Retinal pigment epithelial cell (primary cell): ENCODE data around the gene OTUB2.
A peak's percentile ranks its signal among the peaks of the same experiment; 100 is the strongest.

Experiments used
- DNase-seq: peaks from one replicate; pipeline ENCODE4 v3.0.0-alpha.2; 2010; ENCODE audit warnings: low read depth
- H3K4me3 ChIP-seq: 2 replicates; pipeline ENCODE4 v1.5.1; 2011; ENCODE audit warnings: mild to moderate bottlenecking, low read length, control low read depth, moderate library complexity
- CTCF ChIP-seq: conservative IDR thresholded peaks from 2 replicates; pipeline ENCODE4 v1.5.1; 2011; ENCODE audit warnings: low read depth, low read length, control low read depth, inconsistent platforms

Gene OTUB2

GRCh38 chr14:94050231-94050880 is 24.2 kb downstream of the OTUB2 start:
- H3K4me3 ChIP-seq, result no peak overlapping the region
- no peak for DNase-seq
- no peak for TF ChIP-seq CTCF

- TF ChIP-seq CTCF, result peak; percentile 67
- DNase-seq, result no peak
- H3K4me3 ChIP-seq, result no peak overlapping the region
Observed at GRCh38 chr14:94051115-94051514, 25.0 kb downstream of the OTUB2 start.

- DNase-seq, result no peak
- no peak overlapping the region for H3K4me3 ChIP-seq
- TF ChIP-seq CTCF, result no peak
Observed at GRCh38 chr14:94051779-94052178, 25.6 kb downstream of the OTUB2 start.

- no peak for DNase-seq
- no peak overlapping the region for H3K4me3 ChIP-seq
- no peak for TF ChIP-seq CTCF
Observed at GRCh38 chr14:94052199-94052598, 26.1 kb downstream of the OTUB2 start.

- no peak overlapping the region for H3K4me3 ChIP-seq
- no peak for TF ChIP-seq CTCF
- no peak for DNase-seq
Observed at GRCh38 chr14:94052662-94053061, 26.5 kb downstream of the OTUB2 start.

GRCh38 chr14:94054401-94054800 is 28.3 kb downstream of the OTUB2 start:
- no peak for DNase-seq
- TF ChIP-seq CTCF, result no peak
- no peak overlapping the region for H3K4me3 ChIP-seq

GRCh38 chr14:94054936-94055335 is 28.8 kb downstream of the OTUB2 start:
- no peak for DNase-seq
- H3K4me3 ChIP-seq, result no peak overlapping the region
- no peak for TF ChIP-seq CTCF
